Liver (tissue), 9 donors: ENCODE measurements around the gene FCN3. TPM values are rescaled to one million over a fixed set of nuclear protein-coding genes. Genes with fewer than 3 reads are reported as not detected.

Experiments used
- DNase-seq: peaks from one replicate; pipeline ENCODE4 v3.0.0-alpha.2; 2017; ENCODE audit warnings: low spot score
- H3K27ac ChIP-seq, 2 donors: one replicate each; pipeline ENCODE4 v1.7.0; 2013; ENCODE audit warnings: inconsistent platforms in 2 of 2, low read length in 2 of 2, control low read depth in 1 of 2, low read depth in 1 of 2, mild to moderate bottlenecking in 1 of 2
- H3K27me3 ChIP-seq, 4 donors: one replicate each; pipeline versions ENCODE4 v1.6.1 to v1.7.0; 2013; ENCODE audit warnings: low read length in 3 of 4, inconsistent platforms in 1 of 4, mild to moderate bottlenecking in 1 of 4, moderate library complexity in 1 of 4; ENCODE audit not compliant: control insufficient read depth in 4 of 4, insufficient read depth in 4 of 4
- H3K36me3 ChIP-seq, 4 donors: one replicate each; pipeline versions ENCODE4 v1.6.1 to v1.7.0; 2013; ENCODE audit warnings: low read length in 3 of 4, mild to moderate bottlenecking in 3 of 4, low read depth in 1 of 4, moderate library complexity in 1 of 4; ENCODE audit not compliant: control insufficient read depth in 4 of 4, insufficient read depth in 3 of 4
- H3K4me1 ChIP-seq, 4 donors: one replicate each; pipeline versions ENCODE4 v1.6.1 to v1.7.0; 2013; ENCODE audit warnings: low read length in 3 of 4, mild to moderate bottlenecking in 3 of 4, moderate library complexity in 1 of 4; ENCODE audit not compliant: control insufficient read depth in 4 of 4, insufficient read depth in 4 of 4
- H3K4me3 ChIP-seq, 3 donors: one replicate each; pipeline versions ENCODE4 v1.6.1 to v1.7.0; 2013; ENCODE audit warnings: low read length in 3 of 3, control low read depth in 1 of 3, low read depth in 1 of 3, mild to moderate bottlenecking in 1 of 3
- H3K9ac ChIP-seq, 2 donors: one replicate each; pipeline ENCODE4 v1.7.0; 2013; ENCODE audit warnings: low read length in 2 of 2, mild to moderate bottlenecking in 2 of 2, moderate library complexity in 2 of 2, control low read depth in 1 of 2, low read depth in 1 of 2
- H3K9me3 ChIP-seq, 4 donors: one replicate each; pipeline versions ENCODE4 v1.6.1 to v1.7.0; 2013; ENCODE audit warnings: low read length in 3 of 4; ENCODE audit not compliant: control insufficient read depth in 4 of 4
- EGR1 ChIP-seq, 2 donors: IDR thresholded peaks; 2 replicates each; pipeline ENCODE4 v1.6.1; 2016 to 2018; ENCODE audit warnings: antibody characterized with exemption in 2 of 2, low read depth in 2 of 2
- FOXA1 ChIP-seq: IDR thresholded peaks from 2 replicates; pipeline ENCODE4 v1.6.1; 2016; ENCODE audit warnings: antibody characterized with exemption
- FOXA2 ChIP-seq: IDR thresholded peaks from 2 replicates; pipeline ENCODE4 v1.6.1; 2016; ENCODE audit warnings: antibody characterized with exemption
- HNF4A ChIP-seq, 2 donors: conservative IDR thresholded peaks; 2 replicates each; pipeline ENCODE4 v1.6.1; 2016; ENCODE audit warnings: antibody characterized with exemption in 2 of 2, mild to moderate bottlenecking in 2 of 2
- HNF4G ChIP-seq: IDR thresholded peaks from 2 replicates; pipeline ENCODE4 v1.6.1; 2016; ENCODE audit warnings: antibody characterized with exemption
- NR2F2 ChIP-seq: IDR thresholded peaks from 2 replicates; pipeline ENCODE4 v1.6.1; 2016; ENCODE audit warnings: antibody characterized with exemption
- RAD21 ChIP-seq, 2 donors: IDR thresholded peaks; 2 replicates each; pipeline ENCODE4 v1.6.1; 2016; ENCODE audit warnings: antibody characterized with exemption in 2 of 2, mild to moderate bottlenecking in 2 of 2
- REST ChIP-seq: IDR thresholded peaks from 2 replicates; pipeline ENCODE4 v1.6.1; 2016; ENCODE audit warnings: antibody characterized with exemption, mild to moderate bottlenecking
- RXRA ChIP-seq, 2 donors: IDR thresholded peaks; 2 replicates each; pipeline ENCODE4 v1.6.1; 2017 to 2018; ENCODE audit warnings: antibody characterized with exemption in 2 of 2, mild to moderate bottlenecking in 1 of 2
- SP1 ChIP-seq: IDR thresholded peaks from 2 replicates; pipeline ENCODE4 v1.6.1; 2018; ENCODE audit warnings: antibody characterized with exemption, mild to moderate bottlenecking
- TAF1 ChIP-seq: conservative IDR thresholded peaks from 2 replicates; pipeline ENCODE4 v1.6.1; 2016; ENCODE audit warnings: antibody characterized with exemption, mild to moderate bottlenecking
- YY1 ChIP-seq: IDR thresholded peaks from 2 replicates; pipeline ENCODE4 v1.6.1; 2016; ENCODE audit warnings: antibody characterized with exemption, mild to moderate bottlenecking
- WGBS: extraction: QIAGEN DNeasy Blood & Tissue Kit; methylation state at CpG from one replicate; pipeline ENCODE4 v1.1.7; 2013; 5-methylcytosine and 5-hydroxymethylcytosine counted together
- polyA plus RNA-seq, 2 donors: library from polyadenylated mRNA; stranded (reverse) in 1 of 2; unstranded in 1 of 2; fragments of 200-250 nt in 1 of 2; fragments of >200 nt in 1 of 2; fragmentation: Nextera tagmentation in 1 of 2; extraction: Ambion mirVana in 1 of 2; gene quantifications; one replicate each; pipeline versions ENCODE4 v1.2.1 to v1.2.3, GENCODE V29; 2013 to 2015
- total RNA-seq, 2 donors: library from RNA; depleted of rRNA; stranded (reverse); fragments of >200 nt; gene quantifications; one replicate each; pipeline ENCODE4 v1.2.3, GENCODE V29; 2014
- TF ChIP-seq, protein P1 (sequence below): IDR thresholded peaks from 2 replicates; pipeline ENCODE4 v1.6.1; 2016; ENCODE audit warnings: antibody characterized with exemption
- TF ChIP-seq, protein P2 (sequence below): IDR thresholded peaks from 2 replicates; pipeline ENCODE4 v1.6.1; 2016; ENCODE audit warnings: antibody characterized with exemption
- donor health status: healthy.
- donor health status: healthy.
- donor health status: healthy.
- donor health status: healthy.
- donor health status: healthy.

FCN3 gene
- total and polyA plus RNA-seq, 4 donors, result 87.3 to 310 (median 137) TPM

DNA sequence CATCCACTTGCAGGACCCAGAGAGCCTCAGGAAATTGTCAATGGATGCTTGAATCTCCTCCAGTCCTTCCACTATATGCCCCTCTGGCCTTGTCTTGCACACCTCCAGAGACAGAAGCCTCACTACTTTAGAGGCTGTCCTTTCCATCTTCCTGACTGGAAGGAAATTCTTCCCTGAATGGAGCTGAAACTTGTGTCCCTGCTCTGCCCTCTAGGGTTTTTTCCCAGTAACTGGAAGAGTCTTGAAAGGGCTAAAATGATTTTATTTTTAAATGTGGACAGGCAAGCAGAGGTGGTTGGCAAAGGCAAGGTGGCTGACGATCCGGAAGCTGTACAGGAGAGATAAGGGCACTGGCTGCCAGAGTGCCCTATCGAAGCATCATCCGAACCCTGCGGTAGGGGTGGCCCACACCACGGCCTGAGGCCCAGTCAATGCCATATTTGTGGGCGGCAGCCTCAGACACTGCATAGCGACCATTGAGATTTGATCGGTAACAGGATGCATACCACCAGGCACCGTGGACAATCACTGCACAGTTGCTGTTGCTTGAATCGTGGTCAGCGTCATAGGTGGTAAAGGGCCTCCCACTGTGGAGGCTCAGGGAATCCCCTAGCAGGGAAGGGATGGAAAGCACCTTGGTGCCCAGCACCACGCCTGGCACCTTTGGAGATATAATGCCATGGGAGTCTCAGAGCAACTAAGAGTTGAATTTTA, 5.6 kb downstream of the FCN3 start:
- no peak overlapping the region for H3K27ac ChIP-seq
- H3K27me3 ChIP-seq, result no peaks in the 10 kb centered on the region
- no peaks in the 10 kb centered on the region for H3K36me3 ChIP-seq
- H3K4me3 ChIP-seq, result no peak overlapping the region
- H3K9me3 ChIP-seq, result no peaks in the 10 kb centered on the region
- H3K9ac ChIP-seq, result no peak overlapping the region
- H3K4me1 ChIP-seq, result peaks cover 0 to 34% (median 12%) of the 10 kb centered on the region in 4 donors
- 67% methylated on average over 13 of the region's 13 CpGs for WGBS
- TF ChIP-seq FOXA1 (no peak), RAD21 (IDR thresholded peaks at IDR 0.05) (no peak), RXRA (IDR thresholded peaks at IDR 0.05) (no peak), YY1 (no peak), SP1 (no peak), NR2F2 (no peak), HNF4G (no peak), EGR1 (IDR thresholded peaks at IDR 0.05; ENCODE audit: low read depth in 2 of 2) (no peak), HNF4A (conservative IDR thresholded peaks at IDR 0.05) (no peak), FOXA2 (no peak)
- TF ChIP-seq, protein P1, sequence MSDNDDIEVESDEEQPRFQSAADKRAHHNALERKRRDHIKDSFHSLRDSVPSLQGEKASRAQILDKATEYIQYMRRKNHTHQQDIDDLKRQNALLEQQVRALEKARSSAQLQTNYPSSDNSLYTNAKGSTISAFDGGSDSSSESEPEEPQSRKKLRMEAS, result no peak
- no peak for DNase-seq

GRCh38 chr1:27367160-27367650, 7.4 kb downstream of the FCN3 start:
- no peaks in the 10 kb centered on the region for H3K36me3 ChIP-seq
- peaks cover 0 to 34% (median 12%) of the 10 kb centered on the region in 4 donors for H3K4me1 ChIP-seq
- 42% methylated on average over 8 of the region's 8 CpGs for WGBS
- TF ChIP-seq HNF4A (conservative IDR thresholded peaks at IDR 0.05) (no peak), TAF1 (no peak), HNF4G (no peak), REST (no peak)
- TF ChIP-seq, protein P2, sequence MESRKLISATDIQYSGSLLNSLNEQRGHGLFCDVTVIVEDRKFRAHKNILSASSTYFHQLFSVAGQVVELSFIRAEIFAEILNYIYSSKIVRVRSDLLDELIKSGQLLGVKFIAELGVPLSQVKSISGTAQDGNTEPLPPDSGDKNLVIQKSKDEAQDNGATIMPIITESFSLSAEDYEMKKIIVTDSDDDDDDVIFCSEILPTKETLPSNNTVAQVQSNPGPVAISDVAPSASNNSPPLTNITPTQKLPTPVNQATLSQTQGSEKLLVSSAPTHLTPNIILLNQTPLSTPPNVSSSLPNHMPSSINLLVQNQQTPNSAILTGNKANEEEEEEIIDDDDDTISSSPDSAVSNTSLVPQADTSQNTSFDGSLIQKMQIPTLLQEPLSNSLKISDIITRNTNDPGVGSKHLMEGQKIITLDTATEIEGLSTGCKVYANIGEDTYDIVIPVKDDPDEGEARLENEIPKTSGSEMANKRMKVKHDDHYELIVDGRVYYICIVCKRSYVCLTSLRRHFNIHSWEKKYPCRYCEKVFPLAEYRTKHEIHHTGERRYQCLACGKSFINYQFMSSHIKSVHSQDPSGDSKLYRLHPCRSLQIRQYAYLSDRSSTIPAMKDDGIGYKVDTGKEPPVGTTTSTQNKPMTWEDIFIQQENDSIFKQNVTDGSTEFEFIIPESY, result no peak
- H3K9me3 ChIP-seq, result no peaks in the 10 kb centered on the region
- no peak for DNase-seq
- H3K4me3 ChIP-seq, result peak overlapping the region; percentile 66 to 80 (median 72)
- peak overlapping the region; percentile 37 to 90 for H3K27ac ChIP-seq
- no peaks in the 10 kb centered on the region for H3K27me3 ChIP-seq
- H3K9ac ChIP-seq, result peak overlapping the region in 1 of 2 donors; percentile 79
